GM12891 (cell line): ENCODE results near the gene NKX6-2.

ENCODE experiments used
- POLR2A ChIP-seq: IDR thresholded peaks from 2 replicates; pipeline ENCODE4 v1.6.1; 2011; ENCODE audit warnings: low read depth, low read length, control low read depth
- POLR2AphosphoS5 ChIP-seq: IDR thresholded peaks from 2 replicates; pipeline ENCODE4 v1.6.1; 2011; ENCODE audit warnings: low read depth, low read length, control low read depth
- SPI1 ChIP-seq: IDR thresholded peaks from 2 replicates; pipeline ENCODE4 v1.6.1; 2011; ENCODE audit warnings: low read depth, low read length, control low read depth
- TAF1 ChIP-seq: IDR thresholded peaks from 2 replicates; pipeline ENCODE4 v1.6.1; 2011; ENCODE audit warnings: low read depth, low read length, control low read depth

DNA sequence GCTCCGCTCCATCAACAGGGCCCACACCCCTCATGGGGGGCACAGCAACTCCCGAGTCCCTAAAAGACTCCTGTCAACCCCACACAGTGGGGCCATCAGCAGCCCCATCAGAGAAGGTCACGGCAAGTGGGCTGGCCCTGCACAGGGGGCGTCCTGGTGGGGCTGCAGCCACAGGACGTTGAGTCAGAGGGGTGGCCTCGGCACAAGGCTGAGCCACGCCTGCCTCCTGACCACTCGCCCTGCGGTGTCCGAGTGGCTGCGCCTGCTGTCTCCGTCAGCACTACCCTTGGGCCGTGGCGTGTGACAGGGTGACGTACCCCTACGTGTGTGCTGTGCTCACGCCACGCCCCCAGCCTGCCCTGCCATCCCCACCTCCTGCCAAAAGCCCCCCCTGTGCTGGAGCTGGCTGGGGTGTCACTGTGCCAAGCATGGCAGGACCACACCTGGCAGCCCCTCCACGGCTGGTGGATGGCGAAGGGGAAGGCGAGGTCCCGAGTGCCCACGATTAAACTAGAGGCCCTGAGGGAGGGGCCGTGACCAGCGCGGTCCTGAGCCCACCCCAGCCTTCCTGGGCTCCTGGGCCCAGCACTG is 26.0 kb upstream of the NKX6-2 start:
- TF ChIP-seq POLR2A (no peak), POLR2AphosphoS5 (no peak), SPI1 (no peak), TAF1 (no peak)
